ENCODE data around the gene KLHL42.
"Not testable (repeated sequence)": the region's sequence is repeated elsewhere in the genome, so short reads cannot be mapped to it uniquely, and the experiment has no call there.

KLHL42 gene, protein sequence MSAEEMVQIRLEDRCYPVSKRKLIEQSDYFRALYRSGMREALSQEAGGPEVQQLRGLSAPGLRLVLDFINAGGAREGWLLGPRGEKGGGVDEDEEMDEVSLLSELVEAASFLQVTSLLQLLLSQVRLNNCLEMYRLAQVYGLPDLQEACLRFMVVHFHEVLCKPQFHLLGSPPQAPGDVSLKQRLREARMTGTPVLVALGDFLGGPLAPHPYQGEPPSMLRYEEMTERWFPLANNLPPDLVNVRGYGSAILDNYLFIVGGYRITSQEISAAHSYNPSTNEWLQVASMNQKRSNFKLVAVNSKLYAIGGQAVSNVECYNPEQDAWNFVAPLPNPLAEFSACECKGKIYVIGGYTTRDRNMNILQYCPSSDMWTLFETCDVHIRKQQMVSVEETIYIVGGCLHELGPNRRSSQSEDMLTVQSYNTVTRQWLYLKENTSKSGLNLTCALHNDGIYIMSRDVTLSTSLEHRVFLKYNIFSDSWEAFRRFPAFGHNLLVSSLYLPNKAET

GRCh38 chr12:27779920-27780611 lies at the start of gene KLHL42, which contains the start of gene MANSC4:
TSS of gene KLHL42 (plus strand) at chr12:27780233. CDS start at chr12:27780331, 98 bp downstream.
TSS of gene MANSC4 (minus strand) at chr12:27780236. CDS start at chr12:27771276, 8,960 bp downstream.
- CTCF ChIA-PET = no interaction called here
- TF ChIP-seq ARNT (IDR thresholded peaks at IDR 0.05) (no peak), LEF1 (IDR thresholded peaks at IDR 0.05; ENCODE audit: borderline replicate concordance) (no peak), SUZ12 (IDR thresholded peaks at IDR 0.05) (no peak), ZNF384 (IDR thresholded peaks at IDR 0.05) (no peak), HDGF (IDR thresholded peaks at IDR 0.05; ENCODE audit: borderline replicate concordance) (no peak), FOXM1 (IDR thresholded peaks at IDR 0.05; ENCODE audit: borderline replicate concordance) (no peak)
- POLR2A ChIA-PET = interaction anchor here (0.6 to 2.3 kb wide), 15 partner anchors 8 to 499 kb away, joined by 3 to 11 read pairs (median 4); partner anchors contain the start of genes MRPS35 and PPFIBP1
- peak; percentile 70 for DNase-seq (ENCODE audit: extremely low spot score)

- TF ChIP-seq, protein P1, sequence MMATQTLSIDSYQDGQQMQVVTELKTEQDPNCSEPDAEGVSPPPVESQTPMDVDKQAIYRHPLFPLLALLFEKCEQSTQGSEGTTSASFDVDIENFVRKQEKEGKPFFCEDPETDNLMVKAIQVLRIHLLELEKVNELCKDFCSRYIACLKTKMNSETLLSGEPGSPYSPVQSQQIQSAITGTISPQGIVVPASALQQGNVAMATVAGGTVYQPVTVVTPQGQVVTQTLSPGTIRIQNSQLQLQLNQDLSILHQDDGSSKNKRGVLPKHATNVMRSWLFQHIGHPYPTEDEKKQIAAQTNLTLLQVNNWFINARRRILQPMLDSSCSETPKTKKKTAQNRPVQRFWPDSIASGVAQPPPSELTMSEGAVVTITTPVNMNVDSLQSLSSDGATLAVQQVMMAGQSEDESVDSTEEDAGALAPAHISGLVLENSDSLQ (IDR thresholded peaks at IDR 0.05) = no peak
- TF ChIP-seq BHLHE40 (IDR thresholded peaks at IDR 0.05; ENCODE audit: borderline replicate concordance) (no peak), FOXK2 (IDR thresholded peaks at IDR 0.05) (no peak), NFRKB (IDR thresholded peaks at IDR 0.05) (no peak), SUZ12 (IDR thresholded peaks at IDR 0.05) (no peak), FOXA1 (IDR thresholded peaks at IDR 0.05) (no peak), ZNF384 (IDR thresholded peaks at IDR 0.05) (no peak), TARDBP (IDR thresholded peaks at IDR 0.05) (no peak), HDGF (IDR thresholded peaks at IDR 0.05; ENCODE audit: borderline replicate concordance) (no peak), FOXM1 (IDR thresholded peaks at IDR 0.05; ENCODE audit: borderline replicate concordance) (no peak), CTBP1 (IDR thresholded peaks at IDR 0.05; ENCODE audit: borderline replicate concordance) (no peak), SP1 (IDR thresholded peaks at IDR 0.05) (no peak), ARNT (IDR thresholded peaks at IDR 0.05) (no peak), L3MBTL2 (conservative IDR thresholded peaks at IDR 0.05) (no peak), ELF4 (IDR thresholded peaks at IDR 0.05) (no peak)
- CTCF ChIA-PET = interaction anchor here (0.5 to 1.4 kb wide), 2 partner anchors 8 to 34 kb away, joined by 3 read pairs; no protein-coding TSS in a partner anchor
- POLR2A ChIA-PET = no interaction called here
These were observed 47.8 kb upstream of the KLHL42 start for GRCh38 chr12:27732281-27732680.

DNA sequence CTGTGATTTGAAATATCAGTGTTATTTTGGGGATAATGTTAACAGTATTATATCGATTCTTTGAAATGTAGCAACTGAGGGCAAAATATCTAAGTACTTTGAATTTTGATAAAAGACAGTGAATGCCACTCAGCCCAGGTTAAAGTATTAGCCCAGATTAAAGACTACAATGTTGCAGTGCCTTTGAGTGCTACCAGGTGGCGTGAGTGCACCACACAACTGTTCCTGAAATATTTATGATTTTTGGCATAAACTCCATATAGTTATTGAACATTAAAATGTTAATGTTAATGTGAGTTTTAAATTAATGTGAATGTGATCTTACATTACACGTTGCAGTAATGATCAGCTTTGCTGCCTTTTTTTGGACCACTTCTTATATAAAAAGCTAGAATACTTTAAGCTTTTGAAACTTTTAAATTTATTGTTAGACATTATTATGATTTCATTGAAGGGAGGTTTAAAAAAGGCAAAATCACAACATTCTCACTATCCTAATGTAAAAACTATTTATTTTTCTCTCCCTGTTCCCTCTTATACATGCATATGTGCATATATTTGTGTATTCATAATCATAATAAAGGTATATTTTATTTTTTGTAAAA lies 46.9 kb upstream of the KLHL42 start:
- ChIA-PET POLR2A (no interaction called here), CTCF (interaction anchor here (0.6 to 1.4 kb wide), 4 partner anchors 9 to 208 kb away, joined by 3 to 4 read pairs (median 3); no protein-coding TSS in a partner anchor)
- TF ChIP-seq BHLHE40 (IDR thresholded peaks at IDR 0.05; ENCODE audit: borderline replicate concordance) (no peak), ELF4 (IDR thresholded peaks at IDR 0.05) (no peak), FOXM1 (IDR thresholded peaks at IDR 0.05; ENCODE audit: borderline replicate concordance) (no peak)
- TF ChIP-seq, protein P1 (IDR thresholded peaks at IDR 0.05) = no peak
- peak; percentile 44 for DNase-seq (ENCODE audit: extremely low spot score)

More at GRCh38 chr12:27732281-27732680, 47.8 kb upstream of the KLHL42 start:
- DNase-seq (ENCODE audit: extremely low spot score) = peak; percentile 16

GRCh38 chr12:27733791-27734190 lies 46.2 kb upstream of the KLHL42 start:
- POLR2A ChIA-PET = no interaction called here
- CTCF ChIA-PET = interaction anchor here (0.6 to 1.4 kb wide), 5 partner anchors 9 to 218 kb away, joined by 3 to 4 read pairs (median 3); no protein-coding TSS in a partner anchor
- TF ChIP-seq FOXK2 (IDR thresholded peaks at IDR 0.05) = no peak
- no peak for TF ChIP-seq HDGF (IDR thresholded peaks at IDR 0.05; ENCODE audit: borderline replicate concordance)
- TF ChIP-seq L3MBTL2 (conservative IDR thresholded peaks at IDR 0.05) = no peak
- no peak for TF ChIP-seq FOXA1 (IDR thresholded peaks at IDR 0.05)
- no peak for TF ChIP-seq TARDBP (IDR thresholded peaks at IDR 0.05)
- TF ChIP-seq LEF1 (IDR thresholded peaks at IDR 0.05; ENCODE audit: borderline replicate concordance) = no peak
- no peak for TF ChIP-seq ELF4 (IDR thresholded peaks at IDR 0.05)
- no peak for TF ChIP-seq SP1 (IDR thresholded peaks at IDR 0.05)
- no peak for TF ChIP-seq SUZ12 (IDR thresholded peaks at IDR 0.05)
- no peak for TF ChIP-seq BHLHE40 (IDR thresholded peaks at IDR 0.05; ENCODE audit: borderline replicate concordance)

GRCh38 chr12:27734321-27734720 lies 45.7 kb upstream of the KLHL42 start:
- CTCF ChIA-PET = interaction anchor here (0.7 to 1.0 kb wide), 2 partner anchors 207 to 218 kb away, joined by 3 read pairs; no protein-coding TSS in a partner anchor
- DNase-seq (ENCODE audit: extremely low spot score); POLR2A ChIA-PET: not testable (repeated sequence)

More at GRCh38 chr12:27733791-27734190, 46.2 kb upstream of the KLHL42 start:
- no peak for DNase-seq (ENCODE audit: extremely low spot score)

GRCh38 chr12:27743601-27744000 lies 36.4 kb upstream of the KLHL42 start:
- no peak for DNase-seq (ENCODE audit: extremely low spot score)
- ChIA-PET CTCF (no interaction called here), POLR2A (no interaction called here)
- TF ChIP-seq SUZ12 (IDR thresholded peaks at IDR 0.05) = no peak
- TF ChIP-seq CTBP1 (IDR thresholded peaks at IDR 0.05; ENCODE audit: borderline replicate concordance) = no peak
- TF ChIP-seq L3MBTL2 (conservative IDR thresholded peaks at IDR 0.05) = no peak

GRCh38 chr12:27745734-27746133 lies 34.3 kb upstream of the KLHL42 start:
- DNase-seq (ENCODE audit: extremely low spot score); CTCF ChIA-PET; POLR2A ChIA-PET: not testable (repeated sequence)

Data from HEK293T (cell line).